Transverse colon (tissue), 4 donors: ENCODE results near the gene PDCL2. TPM values are rescaled to one million over a fixed set of nuclear protein-coding genes. Genes with fewer than 3 reads are reported as not detected.

Experiments used
- DNase-seq: peaks from one replicate; pipeline ENCODE4 v3.0.0-alpha.2; 2019
- H3K27ac ChIP-seq, 4 donors: fragments of 200-600 bp; sonication (generic); 2 replicates each; pipeline ENCODE4 v1.5.1; 2016 to 2018; ENCODE audit warnings: inconsistent platforms in 4 of 4
- H3K27me3 ChIP-seq: fragments of 200-600 bp; sonication (generic); 2 replicates; pipeline ENCODE4 v1.5.1; 2017; ENCODE audit warnings: inconsistent platforms
- H3K36me3 ChIP-seq, 4 donors: fragments of 200-600 bp; sonication (generic); 2 replicates each; pipeline ENCODE4 v1.5.1; 2017 to 2019; ENCODE audit warnings: inconsistent platforms in 4 of 4
- H3K4me1 ChIP-seq, 4 donors: fragments of 200-600 bp; sonication (generic); 2 replicates each; pipeline ENCODE4 v1.5.1; 2017 to 2020; ENCODE audit warnings: inconsistent platforms in 4 of 4
- H3K4me3 ChIP-seq, 4 donors: fragments of 200-600 bp; sonication (generic); 1 replicate in 1 of 4; 2 replicates in 3 of 4; pipeline versions ENCODE4 v1.5.1 to v1.6.1; 2017 to 2019; ENCODE audit warnings: inconsistent platforms in 4 of 4
- H3K9me3 ChIP-seq, 2 donors: fragments of 200-600 bp; sonication (generic); 2 replicates each; pipeline ENCODE4 v1.5.1; 2017 to 2019; ENCODE audit warnings: inconsistent platforms in 2 of 2
- CTCF ChIP-seq, 5 experiments: fragments of 200-600 bp in 3 of 5; fragments of 450-650 bp in 2 of 5; sonication (generic) in 3 of 5; IDR thresholded peaks; 1 replicate in 2 of 5; 2 replicates in 3 of 5; pipeline ENCODE4 v1.5.1; 2016 to 2017; ENCODE audit warnings: antibody characterized with exemption in 5 of 5, inconsistent platforms in 3 of 5, mild to moderate bottlenecking in 2 of 5, moderate library complexity in 1 of 5
- EP300 ChIP-seq: sonication (generic); formaldehyde crosslinking; IDR thresholded peaks from one replicate; pipeline ENCODE4 v1.6.1; 2017; ENCODE audit warnings: antibody characterized with exemption, low read depth
- POLR2A ChIP-seq: fragments of 450-650 bp; IDR thresholded peaks from one replicate; pipeline ENCODE4 v1.6.1; 2016; ENCODE audit warnings: antibody characterized with exemption, mild to moderate bottlenecking, moderate library complexity
- POLR2AphosphoS5 ChIP-seq, 3 donors: sonication (generic); formaldehyde crosslinking; IDR thresholded peaks; one replicate each; pipeline ENCODE4 v1.6.1; 2016; ENCODE audit warnings: antibody characterized with exemption in 3 of 3
- WGBS, 2 donors: methylation state at CpG; one replicate each; pipeline ENCODE4 v1.1.5; 2018; ENCODE audit warnings: low coverage in 1 of 2; 5-methylcytosine and 5-hydroxymethylcytosine counted together
- in situ Hi-C, 4 donors: fragments of 200-750 bp; cut with MboI; loops; one replicate each; pipeline versions ENCODE4 v1.15.0 to v1.15.1; 2017; ENCODE audit warnings: low sequenced_read_pairs in 3 of 4, low pct_ligation_motif_present in 1 of 4, low pct_unique_long_range_greater_than_20kb in 1 of 4
- intact Hi-C: fragments of 100-400 bp; cut with DNase I; formaldehyde crosslinking; loops from one replicate; pipeline ENCODE4 v1.15.1; 2023; ENCODE audit warnings: low total_unique reads
- total RNA-seq, 4 donors: library from RNA; depleted of rRNA; stranded (reverse); fragments of >200 nt; gene quantifications; one replicate each; pipeline ENCODE4 v1.1.0, GENCODE V29; 2016

PDCL2 gene
- total RNA-seq, 4 donors from 2014 or later: not detected

- Histone ChIP-seq H3K4me3 (no peak overlapping the region), H3K27me3 (no peaks in the 10 kb centered on the region), H3K36me3 (no peaks in the 10 kb centered on the region), H3K4me1 (no peaks in the 10 kb centered on the region), H3K9me3 (peaks cover 0 to 3% of the 10 kb centered on the region in 2 donors), H3K27ac (no peak overlapping the region)
- intact Hi-C loops (no loop called here), in situ Hi-C loops (loop anchor here in 1 of 4 donors (25.0 kb wide), 1 partner anchor 191 kb away; the partner anchor contains the start of gene SRD5A3)
- no peak for DNase-seq
- TF ChIP-seq EP300 (no peak), CTCF (IDR thresholded peaks at IDR 0.05) (no peak), POLR2AphosphoS5 (IDR thresholded peaks at IDR 0.05) (no peak), POLR2A (no peak)
- 90 to 95% methylated on average over 2 to 3 of the region's 3 CpGs for WGBS, 2 donors
These were observed 63.6 kb downstream of the PDCL2 start for GRCh38 chr4:55528491-55528890.

- no peak for TF ChIP-seq EP300
- TF ChIP-seq POLR2A: no peak
- TF ChIP-seq POLR2AphosphoS5 (IDR thresholded peaks at IDR 0.05): no peak
- no peak for TF ChIP-seq CTCF (IDR thresholded peaks at IDR 0.05)
- H3K27ac ChIP-seq: no peak overlapping the region
- no peak overlapping the region for H3K4me3 ChIP-seq
These were observed 67.0 kb downstream of the PDCL2 start for GRCh38 chr4:55524844-55525571.

GRCh38 chr4:55518442-55518841 lies 73.6 kb downstream of the PDCL2 start:
- no peaks in the 10 kb centered on the region for H3K4me1 ChIP-seq
- intact Hi-C loops (no loop called here), in situ Hi-C loops (no loop called here)
- no peak overlapping the region for H3K27ac ChIP-seq
- TF ChIP-seq POLR2AphosphoS5 (IDR thresholded peaks at IDR 0.05) (no peak), EP300 (no peak), POLR2A (no peak), CTCF (IDR thresholded peaks at IDR 0.05) (no peak)
- H3K27me3 ChIP-seq: no peaks in the 10 kb centered on the region
- no peaks in the 10 kb centered on the region for H3K9me3 ChIP-seq
- DNase-seq: no peak
- no peaks in the 10 kb centered on the region for H3K36me3 ChIP-seq
- no peak overlapping the region for H3K4me3 ChIP-seq

More at GRCh38 chr4:55524844-55525571, 67.0 kb downstream of the PDCL2 start:
- intact Hi-C loops: no loop called here
- in situ Hi-C loops: loop anchor here in 1 of 4 donors (25.0 kb wide), 1 partner anchor 188 kb away; the partner anchor contains the start of gene SRD5A3
- Histone ChIP-seq H3K4me1 (no peaks in the 10 kb centered on the region), H3K27me3 (no peaks in the 10 kb centered on the region), H3K9me3 (no peaks in the 10 kb centered on the region), H3K36me3 (no peaks in the 10 kb centered on the region)
- WGBS, 2 donors: 89 to 95% methylated on average over 4 of the region's 4 CpGs
- DNase-seq: no peak

GRCh38 chr4:55517526-55518229 lies 74.4 kb downstream of the PDCL2 start:
- Histone ChIP-seq H3K27ac (no peak overlapping the region), H3K36me3 (no peaks in the 10 kb centered on the region), H3K4me3 (no peak overlapping the region), H3K27me3 (no peaks in the 10 kb centered on the region), H3K9me3 (no peaks in the 10 kb centered on the region), H3K4me1 (no peaks in the 10 kb centered on the region)
- DNase-seq: no peak
- no peak for TF ChIP-seq EP300
- TF ChIP-seq POLR2A: no peak
- TF ChIP-seq POLR2AphosphoS5 (IDR thresholded peaks at IDR 0.05): no peak
- no peak for TF ChIP-seq CTCF (IDR thresholded peaks at IDR 0.05)
- WGBS, 2 donors: 82% methylated on average over 2 of the region's 2 CpGs; no CpG with 5 or more reads in 1 of the 2 donors
- intact Hi-C loops: no loop called here
- in situ Hi-C loops: no loop called here
